Activated naive CD4-positive, alpha-beta T cell treated with anti-CD3 and anti-CD28 coated beads, Interleukin-2, amount 50 U/mL, for 16 hours (primary cell): ENCODE measurements around the gene KIAA1671.
"Not testable (repeated sequence)": the region's sequence is repeated elsewhere in the genome, so short reads cannot be mapped to it uniquely, and the experiment has no call there.

ENCODE experiments used
- DNase-seq: peaks from one replicate; pipeline ENCODE4 v3.0.0-alpha.2; 2020

The KIAA1671 gene

DNA sequence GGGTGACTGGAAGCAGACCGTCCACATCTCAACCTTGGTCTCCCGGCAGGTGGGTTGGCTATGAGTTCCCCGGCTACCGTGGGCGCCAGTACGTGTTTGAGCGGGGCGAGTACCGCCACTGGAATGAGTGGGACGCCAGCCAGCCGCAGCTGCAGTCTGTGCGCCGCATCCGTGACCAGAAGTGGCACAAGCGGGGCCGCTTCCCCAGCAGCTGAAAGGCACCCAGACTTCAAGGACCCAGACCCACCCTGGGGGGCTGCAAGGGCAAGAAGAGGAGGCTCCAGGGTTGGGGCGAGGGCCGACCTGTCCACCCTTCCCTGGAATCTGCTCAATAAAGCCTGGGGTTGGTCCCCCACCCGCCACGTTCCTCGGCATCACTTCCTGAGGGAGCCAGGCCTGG lies 254.5 kb downstream of the KIAA1671 start:
- DNase-seq: no peak

DNA sequence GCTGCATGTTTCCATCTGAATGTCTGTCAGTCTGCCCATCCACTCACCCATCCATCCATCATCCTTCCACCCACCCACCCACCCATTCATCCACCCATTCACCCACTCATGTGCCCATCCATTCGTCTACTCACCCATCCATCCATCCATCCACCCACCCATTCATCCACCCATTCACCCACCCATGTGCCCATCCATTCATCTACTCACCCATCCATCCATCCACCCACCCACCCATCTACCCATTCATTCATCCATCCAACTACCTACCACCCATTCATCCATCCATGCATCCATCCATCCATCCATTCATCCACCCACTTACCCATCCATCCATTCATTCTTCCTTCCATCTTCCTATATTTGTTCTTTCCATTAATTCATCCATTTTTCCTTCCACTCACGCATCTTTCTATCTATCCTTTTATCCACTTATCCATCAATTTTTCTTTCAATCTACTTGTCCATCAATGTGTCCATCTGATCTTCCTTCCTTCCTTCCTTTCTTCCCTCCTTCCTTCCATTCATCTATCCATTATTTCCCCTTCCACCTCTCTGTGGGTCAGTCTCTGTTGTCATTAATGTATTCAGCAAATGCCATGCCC lies 255.1 kb downstream of the KIAA1671 start:
- no peak for DNase-seq

DNA sequence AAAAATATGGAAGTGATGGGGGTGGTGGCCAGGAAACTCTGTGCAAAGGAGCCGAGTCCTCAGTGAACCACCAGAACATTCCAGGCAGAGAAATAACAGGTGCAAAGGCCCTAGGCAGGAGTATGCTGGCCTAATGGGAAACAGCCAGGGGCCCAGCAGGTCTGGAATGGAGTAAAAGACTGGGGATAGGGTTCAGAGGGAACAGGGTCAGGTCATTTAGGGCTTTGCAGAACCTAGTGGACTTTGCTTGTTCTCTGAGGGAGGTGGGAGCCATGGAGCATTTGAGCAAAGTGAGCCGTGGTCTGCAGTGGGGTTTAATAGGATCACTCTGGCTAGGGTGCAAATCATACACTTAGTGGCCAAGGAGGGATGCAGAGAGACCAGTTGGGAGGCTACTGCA lies 255.8 kb downstream of the KIAA1671 start:
- DNase-seq: no peak

DNA sequence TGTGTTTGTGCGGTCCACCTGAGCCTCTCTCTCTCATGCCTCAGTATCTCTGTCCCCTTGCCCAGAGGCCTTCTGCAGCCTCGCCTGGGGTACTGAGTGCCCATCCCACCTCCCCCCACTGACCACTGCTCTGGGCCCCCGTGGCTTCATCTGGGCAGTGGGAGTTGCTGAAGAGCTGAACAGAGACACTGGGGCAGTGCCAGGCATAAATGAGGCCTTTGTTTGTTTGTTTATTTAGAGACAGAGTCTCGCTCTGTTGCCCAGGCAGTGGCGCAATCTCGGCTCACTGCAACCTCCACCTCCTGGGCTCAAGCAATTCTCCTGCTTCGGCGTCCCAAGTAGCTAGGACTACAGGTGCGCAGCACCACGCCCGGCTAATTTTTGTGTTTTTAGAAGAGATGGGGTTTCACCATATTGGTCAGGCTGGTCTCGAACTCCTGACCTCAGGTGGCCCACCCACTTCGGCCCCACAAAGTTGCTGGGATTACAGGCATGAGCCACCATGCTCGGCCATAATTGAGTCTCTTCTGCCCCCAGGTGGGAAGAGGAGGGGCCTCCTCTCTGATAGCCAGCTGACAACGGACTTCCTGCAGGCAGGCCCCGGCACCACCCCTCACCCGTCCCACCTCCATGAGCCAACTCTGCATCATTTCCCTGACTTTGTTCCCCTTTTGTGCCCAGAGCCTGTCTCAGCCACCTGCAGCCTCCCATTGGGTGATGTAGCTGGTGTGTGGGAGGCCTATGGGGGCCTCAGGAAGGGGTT lies 256.4 kb downstream of the KIAA1671 start:
- DNase-seq: no peak

DNA sequence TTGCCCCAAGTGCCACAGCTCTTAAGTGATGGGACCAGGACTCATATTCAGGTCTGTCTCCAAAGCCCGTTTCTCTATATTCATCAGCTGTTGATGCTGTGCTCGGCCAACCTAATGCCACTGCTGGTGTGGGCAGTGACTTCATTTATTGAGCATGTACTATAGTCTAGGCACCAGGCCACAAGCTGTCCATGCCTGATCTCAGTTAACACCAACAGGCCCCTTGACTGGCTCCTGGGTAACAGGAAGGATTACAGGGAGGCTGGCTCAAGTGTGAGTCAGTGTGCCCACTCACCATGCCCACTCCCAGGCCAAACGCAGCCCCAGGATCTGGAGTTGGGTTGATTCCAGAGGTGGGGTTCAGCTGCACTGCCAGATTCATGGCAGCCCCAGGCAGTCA lies 258.3 kb downstream of the KIAA1671 start:
- no peak for DNase-seq

DNA sequence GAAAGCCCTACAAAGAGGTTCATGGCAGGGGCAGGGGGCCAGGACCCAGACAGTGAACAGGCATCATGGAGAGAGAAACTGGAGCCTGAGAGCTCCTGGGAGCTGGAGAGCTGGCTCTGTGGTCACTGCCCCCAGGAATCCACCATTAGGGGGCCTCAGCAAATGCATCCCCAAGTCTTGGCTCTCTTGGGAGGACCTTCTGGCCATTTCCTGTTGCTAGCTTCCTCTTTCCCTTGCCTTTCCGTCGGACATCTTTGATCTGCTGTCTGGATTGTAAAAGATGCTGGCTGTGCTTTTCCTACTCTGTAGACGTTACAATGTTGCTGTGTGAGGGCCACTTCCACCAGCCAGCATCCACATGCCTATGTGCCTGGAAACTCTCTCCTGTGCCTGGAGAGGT lies 259.8 kb downstream of the KIAA1671 start:
- no peak for DNase-seq

DNA sequence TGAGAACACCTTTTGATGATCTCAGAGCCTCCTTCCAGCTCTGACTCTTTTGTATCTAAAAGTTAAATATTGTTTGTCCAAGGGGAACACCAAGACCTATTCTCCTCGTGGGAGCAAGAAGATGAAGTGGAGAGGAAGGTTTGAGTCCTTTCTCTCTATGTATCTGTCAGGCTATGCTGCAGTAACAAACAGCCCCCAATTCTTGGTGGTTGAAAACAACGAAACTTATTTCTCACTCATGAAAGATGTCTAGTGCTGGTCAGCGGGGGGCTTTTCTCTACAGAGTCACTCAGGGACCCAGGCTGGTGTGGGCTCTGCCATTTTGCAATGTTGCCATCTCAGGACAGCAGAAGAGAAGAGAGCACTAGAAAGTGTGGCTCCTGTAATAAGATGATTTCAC lies 260.7 kb downstream of the KIAA1671 start:
- DNase-seq: no peak

DNA sequence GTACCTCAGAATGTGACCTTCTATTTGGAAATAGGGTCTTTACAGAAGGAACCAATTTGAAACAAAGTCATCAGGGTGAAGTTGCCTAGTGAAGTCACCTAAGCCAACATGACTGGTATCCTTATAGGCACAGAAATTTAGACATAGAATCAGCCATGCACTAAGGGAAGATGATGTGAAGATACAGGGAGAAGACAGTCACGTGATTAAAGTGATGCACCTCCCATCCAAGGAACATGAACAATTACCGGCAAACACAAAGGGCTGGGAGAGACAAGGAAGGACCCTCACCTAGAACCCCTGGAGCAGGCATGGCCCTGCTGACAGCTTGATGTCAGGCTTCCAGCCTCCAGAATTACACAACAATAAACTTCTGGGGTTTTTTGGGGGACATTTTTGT lies 263.7 kb downstream of the KIAA1671 start:
- no peak for DNase-seq

DNA sequence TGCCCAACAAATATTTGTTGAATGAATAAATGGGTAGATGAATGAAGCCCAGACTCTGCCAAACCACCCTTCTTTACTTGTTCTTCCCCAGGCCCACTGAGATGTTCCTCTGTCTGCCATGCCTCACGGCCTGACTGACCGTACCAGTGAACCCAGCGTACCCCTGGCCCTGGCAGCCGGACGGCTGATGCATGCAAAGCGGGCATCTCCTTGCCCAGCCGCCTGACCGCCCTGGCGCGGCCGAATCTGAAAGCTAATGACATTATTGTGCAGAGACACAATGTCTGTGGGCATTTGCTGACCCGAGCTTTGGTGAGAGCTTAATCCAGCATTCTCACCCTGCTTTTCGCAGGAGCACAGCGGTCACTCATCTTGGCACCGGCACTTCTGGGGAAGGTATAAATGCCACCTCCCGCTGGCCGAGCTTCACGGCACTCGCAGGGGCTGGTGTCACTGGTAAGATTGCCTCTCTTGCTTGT lies 266.7 kb downstream of the KIAA1671 start, which contains the start of gene CRYBB2:
Gene CRYBB2, plus strand, starts transcription at position 429 of the 479 bp plus-strand sequence. CDS start 1,791 bp downstream, outside the sequence.
- no peak for DNase-seq

DNA sequence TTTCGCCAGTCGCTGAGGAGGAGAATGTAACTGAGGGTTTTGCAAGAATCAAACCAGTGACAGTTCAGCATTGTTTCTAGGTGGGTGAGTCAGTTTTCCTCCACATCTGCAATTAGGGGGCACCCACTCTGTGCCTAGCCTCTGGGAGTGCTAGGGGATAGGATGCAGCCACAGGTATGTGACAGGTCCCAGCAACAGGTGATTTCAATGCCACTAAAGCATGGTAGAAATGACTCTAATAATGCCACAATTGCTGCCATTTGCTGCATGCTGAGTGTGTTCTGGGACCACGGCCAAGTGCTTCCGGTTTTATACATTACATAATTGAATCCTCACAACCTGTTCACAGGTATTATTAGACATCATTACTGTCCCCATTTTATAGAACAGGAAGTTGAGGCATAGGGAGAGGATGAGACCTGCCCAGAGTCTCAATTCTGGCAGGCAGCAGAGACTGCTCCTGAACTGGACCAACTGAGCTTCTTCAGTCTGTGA lies 267.5 kb downstream of the KIAA1671 start:
- DNase-seq: no peak

DNA sequence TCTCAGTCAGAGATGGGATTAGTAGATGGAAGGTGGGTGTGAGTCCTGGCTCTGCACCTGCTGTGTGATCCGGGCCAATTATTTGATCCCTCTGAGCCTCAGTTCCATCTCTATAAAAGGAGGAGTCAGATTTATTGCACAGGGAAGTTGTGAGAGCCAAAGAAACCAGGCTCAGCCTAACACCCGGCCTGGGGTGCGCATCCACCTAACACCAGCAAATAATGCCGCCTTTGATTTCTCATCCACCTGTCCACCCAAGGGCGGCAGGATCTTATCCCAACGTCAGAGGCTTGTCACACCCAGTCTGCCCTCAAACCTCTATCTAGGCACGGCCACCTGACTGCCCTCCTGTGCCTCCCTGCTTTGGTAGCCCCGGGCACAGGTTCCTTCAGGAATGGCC lies 269.3 kb downstream of the KIAA1671 start:
- no peak for DNase-seq

DNA sequence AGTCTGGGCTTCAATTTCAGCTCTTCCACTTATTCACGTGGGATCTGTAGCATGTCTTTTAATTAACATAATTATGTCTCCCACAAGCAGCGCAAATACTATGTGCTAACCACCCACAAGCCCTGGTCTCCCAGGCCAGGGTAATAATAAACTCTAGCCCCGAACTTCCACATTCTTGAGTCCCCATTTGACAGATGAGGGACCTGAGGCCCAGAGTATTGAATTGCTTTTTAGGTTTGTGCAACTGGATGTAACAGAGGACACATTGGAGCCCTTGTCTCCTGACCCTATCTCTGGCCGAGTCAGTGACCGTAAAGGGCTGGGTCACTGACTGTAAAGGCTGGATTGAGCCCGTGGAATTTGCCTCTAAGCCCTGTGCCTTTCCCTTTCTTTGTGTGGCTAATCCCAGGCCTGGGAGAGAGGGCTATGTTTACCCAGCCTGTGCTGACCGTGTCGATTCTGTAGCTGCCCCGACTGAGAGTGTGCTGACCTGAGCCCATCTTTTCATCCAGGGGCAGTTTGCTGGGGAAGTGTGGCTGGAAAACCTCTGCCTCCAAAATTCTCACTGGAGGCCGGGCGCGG lies 270.8 kb downstream of the KIAA1671 start:
- DNase-seq: no peak

DNA sequence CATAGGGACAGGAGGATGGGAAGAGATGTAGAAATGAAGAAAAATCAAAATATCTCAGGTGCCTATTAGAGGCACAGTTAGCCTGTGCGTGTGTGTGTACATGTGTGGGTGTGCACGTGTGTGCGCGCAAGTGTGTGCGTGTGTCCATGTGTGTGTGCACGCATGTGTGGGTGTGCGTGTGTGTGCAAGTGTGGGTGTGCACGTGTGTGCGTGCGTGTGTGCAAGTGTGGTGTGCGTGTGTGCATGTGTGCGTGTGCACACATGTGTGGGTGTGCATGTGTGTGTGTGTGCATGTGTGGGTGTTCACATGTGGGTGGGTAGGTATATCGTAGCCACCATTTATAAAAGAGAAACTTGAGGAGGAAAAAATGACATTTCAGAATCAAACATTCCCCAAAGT lies 276.3 kb downstream of the KIAA1671 start:
- no peak for DNase-seq

DNA sequence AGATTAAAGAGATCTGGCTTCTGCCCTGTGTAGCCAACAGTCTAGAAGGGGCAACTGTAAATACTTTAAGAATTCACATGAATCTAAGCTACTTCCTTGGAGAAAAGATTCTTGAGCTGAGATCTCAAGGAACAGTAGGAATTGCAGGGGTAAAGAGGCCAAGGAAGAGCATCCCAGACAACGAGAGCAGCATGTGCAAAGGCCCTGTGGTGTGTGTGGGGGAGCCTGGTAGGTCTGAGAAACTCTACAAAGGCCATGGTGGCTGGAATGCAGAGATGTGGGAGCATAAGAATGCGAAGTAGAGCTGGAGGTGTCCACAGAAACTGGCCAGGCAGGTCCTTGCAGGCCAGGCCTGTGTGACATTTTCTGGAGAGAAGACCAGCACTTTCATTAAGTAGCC lies 278.2 kb downstream of the KIAA1671 start:
- DNase-seq: not testable (repeated sequence)

DNA sequence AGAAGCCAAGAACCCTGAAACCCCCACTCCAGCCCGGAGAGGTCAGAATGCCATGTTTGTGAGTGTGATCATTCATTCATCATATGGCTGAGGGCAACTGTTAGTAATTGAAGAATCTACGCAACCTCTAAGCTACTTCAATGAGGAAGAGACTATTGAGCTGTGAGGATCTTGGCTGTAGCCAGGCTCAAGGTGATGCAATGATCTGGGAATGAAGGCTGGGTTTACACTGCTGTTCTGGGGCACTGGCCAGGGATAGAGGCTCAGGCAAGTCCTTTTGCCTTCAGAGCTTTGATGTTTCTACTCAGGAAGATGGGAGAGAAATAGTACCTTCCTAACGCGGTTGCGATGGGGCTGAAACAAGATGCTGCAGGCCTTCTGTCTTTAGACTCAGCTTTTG lies 279.8 kb downstream of the KIAA1671 start:
- no peak for DNase-seq

DNA sequence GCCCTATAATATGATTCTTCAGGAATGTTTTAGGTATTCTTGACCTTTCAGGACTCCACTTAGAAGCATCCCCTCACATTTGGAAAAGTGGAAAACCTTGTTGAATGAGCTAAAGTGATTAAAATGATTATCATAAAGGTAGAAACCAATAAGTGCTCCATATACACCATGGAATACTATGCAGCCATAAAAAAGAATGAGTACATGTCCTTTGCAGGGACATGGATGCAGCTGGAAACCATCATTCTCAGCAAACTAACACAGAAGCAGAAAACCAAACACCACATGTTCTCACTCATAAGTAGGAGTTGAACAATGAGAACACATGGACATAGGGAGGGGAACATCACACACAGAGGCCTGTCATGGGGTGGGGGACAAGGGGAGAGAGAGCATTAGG lies 281.2 kb downstream of the KIAA1671 start:
- not testable (repeated sequence) for DNase-seq

DNA sequence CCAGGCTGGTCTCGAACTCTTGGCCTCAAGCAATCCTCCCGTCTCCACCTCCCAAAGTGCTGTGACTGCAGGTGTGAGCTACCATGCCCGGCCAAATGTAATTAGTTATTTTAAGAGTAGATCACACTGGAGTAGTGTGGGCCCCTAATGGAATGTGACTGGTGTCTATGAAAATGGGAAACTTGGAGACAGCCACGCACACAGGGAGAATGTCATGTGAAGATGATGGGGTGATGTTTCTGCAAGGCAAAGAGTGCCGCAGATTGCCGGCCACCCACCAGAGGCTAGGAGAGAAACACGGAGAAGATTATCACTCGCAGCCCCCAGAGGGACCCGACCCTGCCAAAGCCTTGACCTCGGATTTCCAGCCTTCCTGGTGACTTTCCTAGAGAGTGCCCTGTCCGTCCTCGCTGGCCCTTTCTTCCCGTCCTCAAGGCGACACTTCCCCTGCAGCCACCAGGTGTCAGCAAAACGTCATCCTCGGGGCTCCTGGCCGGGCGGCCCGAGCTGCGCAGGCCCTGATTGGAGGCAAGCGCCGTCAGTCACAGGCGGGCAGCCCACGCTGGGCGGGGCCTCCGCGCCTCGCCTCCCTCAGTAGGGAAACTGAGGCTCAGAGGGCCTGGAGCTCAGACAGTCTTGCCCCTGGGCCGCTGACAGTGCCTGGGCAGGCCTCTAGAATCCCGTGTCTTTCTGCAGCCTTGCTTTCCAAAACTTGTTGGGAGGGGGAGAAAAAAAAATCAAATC lies 283.2 kb downstream of the KIAA1671 start:
- peak; percentile 66 for DNase-seq

DNA sequence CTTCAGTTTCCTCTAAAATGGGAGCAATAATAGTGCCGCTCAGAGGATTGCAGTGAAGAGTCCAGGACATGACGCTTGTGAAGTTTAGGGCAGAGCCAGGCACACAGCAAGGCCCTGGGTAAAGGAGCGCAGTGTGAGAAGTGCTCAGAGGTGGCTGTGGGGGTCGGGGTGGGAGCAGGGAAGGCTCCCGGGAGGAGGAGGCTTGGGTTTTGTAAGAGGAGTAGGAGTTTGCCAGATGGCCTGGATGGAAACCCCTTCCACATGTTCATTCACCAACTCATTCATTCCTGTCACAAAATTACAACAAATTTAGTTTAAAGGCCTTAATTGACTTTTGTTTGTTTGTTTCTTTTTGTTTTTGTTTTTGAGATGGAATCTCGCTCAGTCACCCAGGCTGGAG lies 283.9 kb downstream of the KIAA1671 start:
- DNase-seq: no peak

DNA sequence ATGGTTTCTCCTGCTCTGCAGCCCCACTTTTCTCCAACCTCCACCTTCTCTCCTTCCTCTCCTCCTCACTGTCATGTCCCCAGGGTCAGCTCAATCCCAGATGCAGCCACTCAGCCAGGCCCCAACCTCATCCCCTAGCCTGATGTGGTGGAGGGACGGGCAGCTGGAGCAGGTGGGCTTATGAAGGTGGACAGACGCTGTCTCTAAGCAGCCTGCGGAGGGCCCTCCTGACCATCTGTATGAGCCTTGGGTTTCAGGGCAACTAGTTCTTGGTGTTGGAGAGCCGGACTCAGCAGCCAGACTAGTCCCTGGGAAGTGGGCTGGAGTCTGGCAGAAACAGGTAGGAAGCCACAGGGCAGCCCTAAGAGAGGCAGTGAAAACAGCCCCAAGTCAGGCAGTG lies 285.0 kb downstream of the KIAA1671 start:
- no peak for DNase-seq

DNA sequence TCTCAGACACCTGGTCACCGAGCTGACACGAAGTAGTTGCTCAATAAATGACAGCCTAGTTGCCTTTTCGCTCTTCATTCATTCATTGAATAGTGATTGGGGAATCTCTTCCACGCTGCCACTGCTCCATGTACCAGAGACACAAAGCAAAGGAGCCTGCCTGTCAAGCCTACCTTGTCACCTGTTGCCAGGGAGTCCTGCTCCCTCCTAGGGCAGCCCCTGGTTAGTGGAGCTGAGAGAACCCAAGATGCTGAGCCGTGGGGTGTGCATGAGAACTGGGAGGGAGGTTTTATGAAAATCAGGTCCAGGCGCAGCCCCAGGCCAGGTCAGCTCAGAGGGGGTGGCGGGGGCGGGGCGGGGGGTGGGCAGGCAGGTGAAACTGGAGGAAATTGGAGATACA lies 285.5 kb downstream of the KIAA1671 start:
- not testable (repeated sequence) for DNase-seq
